MM.1S (cell line): ENCODE measurements around the gene RAP1GDS1.
A peak's percentile ranks its signal among the peaks of the same experiment; 100 is the strongest.

Experiments used
- DNase-seq: peaks from one replicate; pipeline ENCODE4 v3.0.0-alpha.2; 2015
- H2AFZ ChIP-seq: fragments of 300-600 bp; sonication (generic); 2 replicates; pipeline ENCODE4 v1.6.0; 2016; ENCODE audit warnings: antibody characterized with exemption, low read length
- H3F3A ChIP-seq: fragments of 300-600 bp; sonication (generic); 2 replicates; pipeline ENCODE4 v1.6.1; 2016; ENCODE audit warnings: mild to moderate bottlenecking, antibody characterized with exemption, low read length, moderate library complexity, mixed read lengths; ENCODE audit not compliant: insufficient read depth
- H3K27ac ChIP-seq: fragments of 300-600 bp; sonication (generic); 2 replicates; pipeline ENCODE4 v1.5.1; 2016; ENCODE audit warnings: mild to moderate bottlenecking, low read length
- H3K27me3 ChIP-seq: fragments of 300-600 bp; sonication (generic); replicated peaks from 2 replicates; pipeline ENCODE4 v1.6.0; 2016; ENCODE audit warnings: low read length; ENCODE audit not compliant: insufficient read depth
- H3K36me3 ChIP-seq: fragments of 300-600 bp; sonication (generic); replicated peaks from 2 replicates; pipeline ENCODE4 v1.6.1; 2016; ENCODE audit warnings: mild to moderate bottlenecking, low read length, mixed read lengths; ENCODE audit not compliant: insufficient read depth
- H3K4me1 ChIP-seq: fragments of 300-600 bp; sonication (generic); 2 replicates; pipeline ENCODE4 v1.6.1; 2016; ENCODE audit warnings: low read length, mixed read lengths
- H3K4me2 ChIP-seq: fragments of 300-600 bp; sonication (generic); 2 replicates; pipeline ENCODE4 v1.6.0; 2016; ENCODE audit warnings: low read depth, low read length
- H3K4me3 ChIP-seq: fragments of 300-600 bp; sonication (generic); 2 replicates; pipeline ENCODE4 v1.5.1; 2016; ENCODE audit warnings: low read length, mixed read lengths
- H3K79me2 ChIP-seq: fragments of 300-600 bp; sonication (generic); 2 replicates; pipeline ENCODE4 v1.6.1; 2016; ENCODE audit warnings: mixed run types, low read length, mixed read lengths
- H3K9ac ChIP-seq: fragments of 300-600 bp; sonication (generic); 2 replicates; pipeline ENCODE4 v1.6.1; 2016; ENCODE audit warnings: low read length, mixed read lengths
- H3K9me2 ChIP-seq: fragments of 300-600 bp; sonication (generic); replicated peaks from 2 replicates; pipeline ENCODE4 v1.6.1; 2016; ENCODE audit warnings: mild to moderate bottlenecking, low read length, mixed read lengths; ENCODE audit not compliant: insufficient read depth
- H3K9me3 ChIP-seq: fragments of 300-600 bp; sonication (generic); replicated peaks from 2 replicates; pipeline ENCODE4 v1.6.1; 2016; ENCODE audit warnings: mild to moderate bottlenecking, low read length, mixed read lengths; ENCODE audit not compliant: insufficient read depth
- H4K20me1 ChIP-seq: fragments of 300-600 bp; sonication (generic); 2 replicates; pipeline ENCODE4 v1.6.1; 2016; ENCODE audit warnings: mild to moderate bottlenecking, low read length, moderate library complexity, mixed read lengths; ENCODE audit not compliant: insufficient read depth
- EZH2 ChIP-seq: fragments of 300-600 bp; sonication (generic); optimal IDR thresholded peaks from 2 replicates; pipeline ENCODE3; 2017; ENCODE audit warnings: low read depth, mild to moderate bottlenecking, antibody characterized with exemption, low read length, mixed read lengths
- EZH2phosphoT487 ChIP-seq: fragments of 300-600 bp; sonication (generic); IDR thresholded peaks from 2 replicates; pipeline ENCODE4 v1.6.1; 2018; ENCODE audit warnings: antibody characterized with exemption, low read length
- TF ChIP-seq, protein P1 (sequence below): fragments of 300-600 bp; sonication (generic); IDR thresholded peaks from 2 replicates; pipeline ENCODE4 v1.5.1; 2016; ENCODE audit warnings: antibody characterized with exemption, low read length, mixed read lengths

RAP1GDS1 gene

DNA sequence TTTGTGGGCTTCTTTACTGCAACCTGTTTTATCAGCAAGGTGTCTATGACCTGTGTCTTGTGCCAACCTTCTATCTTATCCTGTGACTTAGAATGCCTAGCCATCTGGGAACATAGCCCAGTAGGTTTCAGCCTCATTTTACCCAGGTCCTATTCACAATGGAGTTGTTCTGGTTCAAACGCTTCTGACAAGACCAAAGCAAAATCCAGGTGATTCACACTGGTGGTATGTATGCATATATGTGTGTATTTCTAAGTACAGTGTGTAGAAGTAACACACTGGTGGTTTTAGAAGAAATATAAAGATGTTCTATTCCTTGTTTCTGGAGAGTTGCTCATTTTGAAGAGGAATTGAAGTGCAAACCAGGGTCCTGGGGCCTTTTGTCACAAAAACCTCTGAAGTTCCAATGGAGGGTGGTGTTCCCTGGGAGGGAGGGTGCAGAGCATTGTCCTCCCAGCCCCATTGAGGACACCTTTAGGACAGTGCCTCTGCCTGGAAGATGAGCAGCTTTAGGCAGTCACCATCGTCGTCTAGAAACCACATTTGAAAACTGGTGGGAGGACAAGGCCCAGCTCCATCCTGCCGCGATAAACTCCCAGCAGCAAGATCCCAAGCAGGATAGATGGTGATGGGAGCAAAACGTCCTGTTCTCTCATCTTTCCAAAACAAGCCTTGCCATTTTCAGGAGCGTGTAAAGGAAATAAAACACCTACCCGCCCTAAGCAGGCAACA, 205.8 kb downstream of the RAP1GDS1 start:
- no peaks in the 10 kb centered on the region for H3K9me3 ChIP-seq
- no peaks in the 10 kb centered on the region for H3K79me2 ChIP-seq
- no peak overlapping the region for H3K9ac ChIP-seq
- no peak overlapping the region for H3K4me3 ChIP-seq
- H3F3A ChIP-seq, result no peaks in the 10 kb centered on the region
- H2AFZ ChIP-seq, result no peak overlapping the region
- H3K27me3 ChIP-seq, result no peaks in the 10 kb centered on the region
- H3K4me1 ChIP-seq, result no peaks in the 10 kb centered on the region
- no peaks in the 10 kb centered on the region for H4K20me1 ChIP-seq
- no peak for DNase-seq
- H3K36me3 ChIP-seq, result no peaks in the 10 kb centered on the region
- H3K27ac ChIP-seq, result no peak overlapping the region
- TF ChIP-seq, protein P1, sequence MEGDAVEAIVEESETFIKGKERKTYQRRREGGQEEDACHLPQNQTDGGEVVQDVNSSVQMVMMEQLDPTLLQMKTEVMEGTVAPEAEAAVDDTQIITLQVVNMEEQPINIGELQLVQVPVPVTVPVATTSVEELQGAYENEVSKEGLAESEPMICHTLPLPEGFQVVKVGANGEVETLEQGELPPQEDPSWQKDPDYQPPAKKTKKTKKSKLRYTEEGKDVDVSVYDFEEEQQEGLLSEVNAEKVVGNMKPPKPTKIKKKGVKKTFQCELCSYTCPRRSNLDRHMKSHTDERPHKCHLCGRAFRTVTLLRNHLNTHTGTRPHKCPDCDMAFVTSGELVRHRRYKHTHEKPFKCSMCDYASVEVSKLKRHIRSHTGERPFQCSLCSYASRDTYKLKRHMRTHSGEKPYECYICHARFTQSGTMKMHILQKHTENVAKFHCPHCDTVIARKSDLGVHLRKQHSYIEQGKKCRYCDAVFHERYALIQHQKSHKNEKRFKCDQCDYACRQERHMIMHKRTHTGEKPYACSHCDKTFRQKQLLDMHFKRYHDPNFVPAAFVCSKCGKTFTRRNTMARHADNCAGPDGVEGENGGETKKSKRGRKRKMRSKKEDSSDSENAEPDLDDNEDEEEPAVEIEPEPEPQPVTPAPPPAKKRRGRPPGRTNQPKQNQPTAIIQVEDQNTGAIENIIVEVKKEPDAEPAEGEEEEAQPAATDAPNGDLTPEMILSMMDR, result no peak
- TF ChIP-seq EZH2phosphoT487 (no peak), EZH2 (no peak)
- H3K9me2 ChIP-seq, result no peaks in the 10 kb centered on the region
- H3K4me2 ChIP-seq, result no peak overlapping the region; the same call in 1 of the 2 replicates

DNA sequence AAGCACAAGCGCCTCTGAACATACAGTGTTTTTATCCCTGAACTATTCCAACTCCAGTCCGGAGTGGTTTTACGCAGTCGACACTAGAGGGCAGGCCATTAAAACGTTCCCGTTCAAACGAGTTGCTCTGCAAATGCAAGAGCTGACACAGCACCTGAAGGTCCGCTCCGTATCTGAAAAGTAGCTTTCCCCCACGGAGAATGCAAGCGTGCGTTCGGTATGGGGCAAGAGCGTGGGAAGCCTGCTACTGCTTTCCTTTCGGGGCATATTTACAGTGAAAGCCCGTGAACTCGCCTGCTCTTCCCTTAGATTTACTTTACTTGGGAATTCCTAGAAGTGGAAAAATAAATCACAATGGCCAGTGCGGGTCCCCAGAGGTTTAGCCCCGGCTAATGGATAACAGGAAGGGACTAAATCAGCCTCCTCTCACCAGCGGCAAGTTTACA, 206.5 kb downstream of the RAP1GDS1 start:
- Histone ChIP-seq H3K9me3 (no peaks in the 10 kb centered on the region), H3K27me3 (no peaks in the 10 kb centered on the region), H3K4me1 (no peaks in the 10 kb centered on the region), H3K9me2 (no peaks in the 10 kb centered on the region), H2AFZ (peak overlapping the region; percentile 35; the same call in 1 of the 2 replicates), H4K20me1 (no peaks in the 10 kb centered on the region), H3K79me2 (no peaks in the 10 kb centered on the region), H3K4me2 (peak overlapping the region; percentile 73), H3K36me3 (no peaks in the 10 kb centered on the region), H3F3A (no peaks in the 10 kb centered on the region), H3K9ac (no peak overlapping the region; the same call in 1 of the 2 replicates), H3K4me3 (peak overlapping the region; percentile 43), H3K27ac (no peak overlapping the region)
- no peak for TF ChIP-seq EZH2phosphoT487
- TF ChIP-seq, protein P1, result peak; percentile 80
- DNase-seq, result peak; percentile 89

- H3K36me3 ChIP-seq, result no peaks in the 10 kb centered on the region
- no peak overlapping the region for H3K4me2 ChIP-seq
- no peaks in the 10 kb centered on the region for H4K20me1 ChIP-seq
- H3K9ac ChIP-seq, result no peak overlapping the region
- H3K27ac ChIP-seq, result no peak overlapping the region
- H3K4me3 ChIP-seq, result no peak overlapping the region
- H3K9me3 ChIP-seq, result no peaks in the 10 kb centered on the region
- H3F3A ChIP-seq, result no peaks in the 10 kb centered on the region
- TF ChIP-seq EZH2phosphoT487 (no peak), EZH2 (no peak)
- TF ChIP-seq, protein P1, result no peak
- DNase-seq, result no peak
- H3K9me2 ChIP-seq, result no peaks in the 10 kb centered on the region
- no peaks in the 10 kb centered on the region for H3K27me3 ChIP-seq
- H2AFZ ChIP-seq, result no peak overlapping the region
- H3K79me2 ChIP-seq, result no peaks in the 10 kb centered on the region
- no peaks in the 10 kb centered on the region for H3K4me1 ChIP-seq
Observed at GRCh38 chr4:98468709-98469108, 207.5 kb downstream of the RAP1GDS1 start.
